ENCODE data around the gene CDK5RAP2.

Gene CDK5RAP2

GRCh38 chr9:120545701-120546550 is 34.0 kb downstream of the CDK5RAP2 start:
- no peak overlapping the region for H3K4me3 ChIP-seq (ENCODE audit: low read depth, low read length)
- no peak for TF ChIP-seq CTCF (IDR thresholded peaks at IDR 0.05; ENCODE audit: borderline replicate concordance, insufficient read depth, low read depth, low read length)

- H3K4me3 ChIP-seq (ENCODE audit: low read depth, low read length) = no peak overlapping the region
- TF ChIP-seq CTCF (IDR thresholded peaks at IDR 0.05; ENCODE audit: borderline replicate concordance, insufficient read depth, low read depth, low read length) = no peak
These were observed 35.5 kb downstream of the CDK5RAP2 start for GRCh38 chr9:120544441-120544840.

- TF ChIP-seq CTCF (IDR thresholded peaks at IDR 0.05; ENCODE audit: borderline replicate concordance, insufficient read depth, low read depth, low read length) = no peak
- no peak overlapping the region for H3K4me3 ChIP-seq (ENCODE audit: low read depth, low read length)
These were observed 37.1 kb downstream of the CDK5RAP2 start for GRCh38 chr9:120542701-120543490.

- no peak overlapping the region for H3K4me3 ChIP-seq (ENCODE audit: low read depth, low read length)
- TF ChIP-seq CTCF (IDR thresholded peaks at IDR 0.05; ENCODE audit: borderline replicate concordance, insufficient read depth, low read depth, low read length) = no peak
These were observed 38.0 kb downstream of the CDK5RAP2 start for GRCh38 chr9:120541921-120542320.

GRCh38 chr9:120539951-120540350 is 40.0 kb downstream of the CDK5RAP2 start:
- H3K4me3 ChIP-seq (ENCODE audit: low read depth, low read length) = no peak overlapping the region
- TF ChIP-seq CTCF (IDR thresholded peaks at IDR 0.05; ENCODE audit: borderline replicate concordance, insufficient read depth, low read depth, low read length) = no peak

GRCh38 chr9:120538339-120538738 is 41.6 kb downstream of the CDK5RAP2 start:
- no peak for TF ChIP-seq CTCF (IDR thresholded peaks at IDR 0.05; ENCODE audit: borderline replicate concordance, insufficient read depth, low read depth, low read length)
- H3K4me3 ChIP-seq (ENCODE audit: low read depth, low read length) = no peak overlapping the region
